ENCODE measurements around the gene SSX2IP. TPM values are rescaled to one million over a fixed set of nuclear protein-coding genes. Genes with fewer than 3 reads are reported as not detected.

The SSX2IP gene
- total and polyA plus RNA-seq, 2 donors from 2014 or later: 12.1 to 18.2 TPM

- H3K4me3 ChIP-seq (ENCODE audit: low read length in 3 of 3): no peak overlapping the region
- DNase-seq (no peak), FAIRE-seq (no peak)
- H3K36me3 ChIP-seq (ENCODE audit: control insufficient read depth in 2 of 3, insufficient read depth in 3 of 3, low read length in 3 of 3): no peaks in the 10 kb centered on the region
- no peaks in the 10 kb centered on the region for H3K9me3 ChIP-seq (ENCODE audit: control insufficient read depth in 2 of 3, insufficient read depth in 1 of 3, low read length in 3 of 3)
- no peaks in the 10 kb centered on the region for H3K27me3 ChIP-seq (ENCODE audit: control insufficient read depth, insufficient read depth, low read length)
- no peak overlapping the region for H3K9ac ChIP-seq (ENCODE audit: low read length in 3 of 3)
- H3K27ac ChIP-seq (ENCODE audit: low read depth in 2 of 2, low read length in 2 of 2): no peak overlapping the region
- TF ChIP-seq CTCF (IDR thresholded peaks at IDR 0.05; ENCODE audit: borderline replicate concordance, extremely low read depth, insufficient read depth): no peak
- peaks cover 0 to 5% (median 0%) of the 10 kb centered on the region in 3 donors for H3K4me1 ChIP-seq (ENCODE audit: control insufficient read depth in 2 of 3, insufficient read depth in 2 of 3, low read depth in 1 of 3, low read length in 3 of 3)
- intact Hi-C loops (cut with DNase I): no loop called here
Measured at GRCh38 chr1:84682047-84682446, 8.2 kb downstream of the SSX2IP start.

- TF ChIP-seq CTCF (IDR thresholded peaks at IDR 0.05; ENCODE audit: borderline replicate concordance, extremely low read depth, insufficient read depth): no peak
- no peak overlapping the region for H3K4me3 ChIP-seq (ENCODE audit: low read length in 3 of 3)
- H3K4me1 ChIP-seq (ENCODE audit: control insufficient read depth in 2 of 3, insufficient read depth in 2 of 3, low read depth in 1 of 3, low read length in 3 of 3): peaks cover 0 to 5% (median 0%) of the 10 kb centered on the region in 3 donors
- DNase-seq: no peak
- no peaks in the 10 kb centered on the region for H3K36me3 ChIP-seq (ENCODE audit: control insufficient read depth in 2 of 3, insufficient read depth in 3 of 3, low read length in 3 of 3)
- no peak overlapping the region for H3K27ac ChIP-seq (ENCODE audit: low read depth in 2 of 2, low read length in 2 of 2)
- no peak for FAIRE-seq
- intact Hi-C loops (cut with DNase I): no loop called here
- no peak overlapping the region for H3K9ac ChIP-seq (ENCODE audit: low read length in 3 of 3)
- no peaks in the 10 kb centered on the region for H3K9me3 ChIP-seq (ENCODE audit: control insufficient read depth in 2 of 3, insufficient read depth in 1 of 3, low read length in 3 of 3)
- H3K27me3 ChIP-seq (ENCODE audit: control insufficient read depth, insufficient read depth, low read length): no peaks in the 10 kb centered on the region
Measured at GRCh38 chr1:84677415-84678099, 12.7 kb downstream of the SSX2IP start.

- H3K9me3 ChIP-seq (ENCODE audit: control insufficient read depth in 2 of 3, insufficient read depth in 1 of 3, low read length in 3 of 3): no peaks in the 10 kb centered on the region
- H3K9ac ChIP-seq (ENCODE audit: low read length in 3 of 3): no peak overlapping the region
- TF ChIP-seq CTCF (IDR thresholded peaks at IDR 0.05; ENCODE audit: borderline replicate concordance, extremely low read depth, insufficient read depth): no peak
- FAIRE-seq: no peak
- intact Hi-C loops (cut with DNase I): no loop called here
- no peak overlapping the region for H3K4me3 ChIP-seq (ENCODE audit: low read length in 3 of 3)
- H3K27ac ChIP-seq (ENCODE audit: low read depth in 2 of 2, low read length in 2 of 2): no peak overlapping the region
- no peak for DNase-seq
- H3K36me3 ChIP-seq (ENCODE audit: control insufficient read depth in 2 of 3, insufficient read depth in 3 of 3, low read length in 3 of 3): no peaks in the 10 kb centered on the region
- no peaks in the 10 kb centered on the region for H3K27me3 ChIP-seq (ENCODE audit: control insufficient read depth, insufficient read depth, low read length)
- no peaks in the 10 kb centered on the region for H3K4me1 ChIP-seq (ENCODE audit: control insufficient read depth in 2 of 3, insufficient read depth in 2 of 3, low read depth in 1 of 3, low read length in 3 of 3)
Measured at GRCh38 chr1:84675631-84676030, 14.6 kb downstream of the SSX2IP start.

GRCh38 chr1:84675106-84675505 lies 15.2 kb downstream of the SSX2IP start:
- FAIRE-seq: no peak
- no peaks in the 10 kb centered on the region for H3K27me3 ChIP-seq (ENCODE audit: control insufficient read depth, insufficient read depth, low read length)
- intact Hi-C loops (cut with DNase I): no loop called here

More at GRCh38 chr1:84675106-84675505, 15.2 kb downstream of the SSX2IP start:
- DNase-seq: no peak
- no peak for TF ChIP-seq CTCF (IDR thresholded peaks at IDR 0.05; ENCODE audit: borderline replicate concordance, extremely low read depth, insufficient read depth)
- no peaks in the 10 kb centered on the region for H3K4me1 ChIP-seq (ENCODE audit: control insufficient read depth in 2 of 3, insufficient read depth in 2 of 3, low read depth in 1 of 3, low read length in 3 of 3)
- no peak overlapping the region for H3K4me3 ChIP-seq (ENCODE audit: low read length in 3 of 3)
- no peak overlapping the region for H3K27ac ChIP-seq (ENCODE audit: low read depth in 2 of 2, low read length in 2 of 2)
- no peaks in the 10 kb centered on the region for H3K36me3 ChIP-seq (ENCODE audit: control insufficient read depth in 2 of 3, insufficient read depth in 3 of 3, low read length in 3 of 3)
- no peak overlapping the region for H3K9ac ChIP-seq (ENCODE audit: low read length in 3 of 3)
- no peaks in the 10 kb centered on the region for H3K9me3 ChIP-seq (ENCODE audit: control insufficient read depth in 2 of 3, insufficient read depth in 1 of 3, low read length in 3 of 3)
